GM18909 (cell line): ENCODE measurements around the gene C9orf85.
"Not testable (repeated sequence)": the region's sequence is repeated elsewhere in the genome, so short reads cannot be mapped to it uniquely, and the experiment has no call there.

ENCODE experiments used
- ATAC-seq: cut with Tn5 transposase; IDR thresholded peaks from one replicate; pipeline ENCODE4 v1.9.1; 2021; ENCODE audit warnings: mild to moderate bottlenecking; ENCODE audit not compliant: unreplicated experiment, poor library complexity

Gene C9orf85

GRCh38 chr9:71937070-71937625 is 25.7 kb downstream of the C9orf85 start:
- ATAC-seq, result no peak

- ATAC-seq, result no peak
These were observed 26.5 kb downstream of the C9orf85 start for GRCh38 chr9:71937898-71938297.

GRCh38 chr9:71941060-71941568 is 29.7 kb downstream of the C9orf85 start:
- no peak for ATAC-seq

GRCh38 chr9:71941998-71942567 is 30.6 kb downstream of the C9orf85 start:
- no peak for ATAC-seq

GRCh38 chr9:71944754-71945375 is 33.4 kb downstream of the C9orf85 start:
- no peak for ATAC-seq

GRCh38 chr9:71954652-71955051 is 43.2 kb downstream of the C9orf85 start:
- ATAC-seq, result not testable (repeated sequence)

- peak; percentile 81 for ATAC-seq
These were observed 44.0 kb downstream of the C9orf85 start for GRCh38 chr9:71955300-71955915.

GRCh38 chr9:71962328-71962727 is 50.9 kb downstream of the C9orf85 start:
- no peak for ATAC-seq

GRCh38 chr9:71963471-71963996 is 52.1 kb downstream of the C9orf85 start:
- not testable (repeated sequence) for ATAC-seq

- ATAC-seq, result no peak
These were observed 54.0 kb downstream of the C9orf85 start for GRCh38 chr9:71965403-71965802.

- no peak for ATAC-seq
These were observed 55.2 kb downstream of the C9orf85 start for GRCh38 chr9:71966601-71967000.

- no peak for ATAC-seq
These were observed 57.2 kb downstream of the C9orf85 start for GRCh38 chr9:71968541-71969090.

- no peak for ATAC-seq
These were observed 64.4 kb downstream of the C9orf85 start for GRCh38 chr9:71975833-71976232.

- ATAC-seq, result no peak
These were observed 65.6 kb downstream of the C9orf85 start for GRCh38 chr9:71977003-71977402.

- no peak for ATAC-seq
These were observed 69.1 kb downstream of the C9orf85 start for GRCh38 chr9:71980266-71981190.

- ATAC-seq, result no peak
These were observed 70.5 kb downstream of the C9orf85 start for GRCh38 chr9:71981944-71982343.

GRCh38 chr9:71984403-71984802 is 73.0 kb downstream of the C9orf85 start:
- no peak for ATAC-seq

- no peak for ATAC-seq
These were observed 73.4 kb downstream of the C9orf85 start for GRCh38 chr9:71984831-71985281.

GRCh38 chr9:71985297-71985911 is 74.0 kb downstream of the C9orf85 start:
- no peak for ATAC-seq
